Activated effector memory CD4-positive, alpha-beta T cell treated with anti-CD3 and anti-CD28 coated beads, Interleukin-2, amount 50 U/mL, for 16 hours (primary cell): ENCODE results near the gene CLDN18.

Experiments used
- DNase-seq: peaks from one replicate; pipeline ENCODE4 v3.0.0-alpha.2; 2020

Gene CLDN18

DNA sequence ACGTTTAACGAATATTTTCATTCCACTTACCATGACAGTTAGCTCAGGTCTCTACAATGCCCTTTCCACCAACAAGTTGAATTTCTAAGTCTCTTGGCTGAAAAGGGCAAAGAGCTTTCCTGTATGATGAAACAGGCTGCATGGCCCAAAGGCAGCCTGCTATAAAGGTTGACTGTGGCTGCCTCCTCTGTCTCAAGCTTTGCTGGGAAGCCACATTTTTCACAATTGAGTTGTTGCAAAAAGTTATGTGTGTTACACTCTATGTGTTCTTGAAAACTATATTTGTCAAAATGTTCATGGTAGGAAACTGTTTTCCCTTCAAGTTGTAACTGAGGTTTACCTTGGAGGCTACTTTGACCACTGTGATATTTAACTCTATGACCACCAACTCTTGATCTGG is 56.0 kb downstream of the CLDN18 start:
- no peak for DNase-seq

GRCh38 chr3:138066383-138066782 is 56.4 kb downstream of the CLDN18 start:
- no peak for DNase-seq

- DNase-seq, result no peak
Measured at GRCh38 chr3:138066972-138067371, 57.0 kb downstream of the CLDN18 start.

GRCh38 chr3:138068046-138068445 is 58.1 kb downstream of the CLDN18 start:
- DNase-seq, result no peak

- DNase-seq, result peak; percentile 89
Measured at GRCh38 chr3:138068579-138069174, 58.7 kb downstream of the CLDN18 start.

GRCh38 chr3:138070006-138070405 is 60.0 kb downstream of the CLDN18 start:
- no peak for DNase-seq

DNA sequence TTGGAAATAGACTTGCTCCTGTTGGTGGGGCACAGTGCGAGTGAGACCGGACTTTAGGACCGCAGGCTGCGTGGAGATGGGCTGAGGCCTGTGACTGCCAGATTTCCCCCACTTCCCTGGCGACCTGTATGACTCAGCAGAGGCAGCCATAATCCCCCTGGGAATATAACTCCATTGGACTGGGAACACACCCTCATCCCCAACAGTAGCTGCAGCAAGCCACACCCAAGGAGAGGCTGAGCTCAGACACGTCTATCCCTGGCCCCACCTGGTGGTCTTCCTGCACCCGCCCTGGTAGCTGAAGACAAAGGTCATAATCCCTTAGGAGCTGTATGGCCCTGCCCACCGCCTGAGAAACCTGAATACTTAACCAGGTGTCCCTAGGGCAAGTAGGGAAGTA is 62.8 kb downstream of the CLDN18 start:
- DNase-seq, result no peak

- no peak for DNase-seq
Measured at GRCh38 chr3:138078096-138078495, 68.1 kb downstream of the CLDN18 start.

DNA sequence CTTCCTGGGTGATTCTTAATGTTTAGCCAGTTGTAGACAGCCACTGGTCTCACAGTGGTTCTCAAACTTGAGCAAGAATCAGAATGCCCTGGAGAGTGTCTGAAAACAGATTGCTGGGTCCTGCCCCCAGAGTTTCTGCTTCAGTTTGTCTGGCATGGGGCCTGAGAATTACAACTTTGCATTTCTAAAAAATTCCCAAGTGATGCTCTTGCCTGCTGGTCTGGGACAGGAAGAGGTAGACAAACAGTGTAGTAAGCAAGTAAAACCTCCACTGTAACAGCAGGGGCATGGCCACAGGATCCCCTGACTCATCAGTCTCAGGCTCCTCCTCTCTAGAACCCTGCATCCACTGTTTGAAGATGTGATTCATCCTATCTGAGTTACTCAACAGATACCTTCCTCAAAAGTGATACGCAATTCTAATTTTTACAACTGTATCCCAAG is 69.0 kb downstream of the CLDN18 start:
- DNase-seq, result no peak

DNA sequence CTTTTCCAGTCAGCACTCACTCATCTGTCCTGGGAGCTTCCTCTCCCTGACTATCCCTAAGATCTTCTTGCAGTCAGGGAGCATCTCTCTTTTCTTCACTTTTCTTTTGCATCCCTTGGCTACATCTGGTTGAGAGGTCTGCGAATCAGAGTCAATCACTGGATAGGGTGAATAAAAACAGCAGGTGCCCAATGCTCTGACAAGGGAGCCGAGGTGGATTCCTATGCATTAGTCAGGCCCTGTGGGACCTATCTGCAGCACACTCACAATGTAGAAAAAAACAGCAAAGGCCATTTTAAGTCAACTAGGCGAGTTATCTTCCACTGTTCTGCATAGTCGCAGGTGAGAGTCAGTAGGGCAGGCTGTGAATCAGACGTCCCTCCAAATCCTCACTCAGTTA is 69.9 kb downstream of the CLDN18 start:
- no peak for DNase-seq

- DNase-seq, result no peak
Measured at GRCh38 chr3:138081371-138082084, 71.6 kb downstream of the CLDN18 start.

DNA sequence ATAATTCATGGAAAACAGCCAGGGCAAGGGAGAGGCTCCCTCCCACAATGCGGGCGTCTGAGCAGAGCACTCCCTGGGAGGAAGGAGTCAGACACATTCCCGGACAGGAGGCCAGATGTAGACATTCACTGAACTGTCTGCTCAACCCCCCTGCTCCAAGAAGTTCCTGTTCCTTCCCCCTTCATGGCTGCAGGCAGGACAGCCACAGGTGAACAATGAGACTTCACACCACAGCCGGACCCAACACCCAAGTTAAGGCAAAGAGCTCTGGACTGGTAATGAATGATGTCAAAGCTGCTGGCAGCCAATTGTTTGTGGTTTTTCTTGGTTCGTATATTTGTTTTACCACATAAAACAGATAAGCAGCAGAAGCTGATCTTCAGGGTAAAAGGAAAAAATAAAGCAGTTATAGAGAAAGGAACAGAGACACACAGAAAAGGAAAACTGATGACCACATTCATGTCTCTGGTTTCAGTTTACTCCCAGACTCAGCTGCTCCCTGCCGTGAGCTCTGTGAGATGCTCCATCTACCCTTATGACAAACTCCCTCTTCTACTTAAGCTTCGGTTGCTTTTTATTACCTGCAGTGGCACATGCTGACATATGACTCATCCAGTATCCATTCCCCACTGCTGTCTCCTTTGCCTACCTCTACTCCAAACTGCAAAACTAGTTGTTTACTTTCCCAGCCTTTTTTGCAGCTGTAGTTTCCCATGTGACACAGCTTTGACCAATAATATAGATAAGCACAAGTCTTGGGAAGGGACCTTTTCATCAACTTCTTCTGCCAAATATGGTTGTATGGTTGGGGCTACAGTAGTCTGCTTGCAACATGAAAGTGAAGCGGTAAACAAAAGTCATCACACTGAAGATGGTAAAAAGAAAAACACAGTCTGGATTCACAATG is 72.4 kb downstream of the CLDN18 start:
- no peak for DNase-seq

DNA sequence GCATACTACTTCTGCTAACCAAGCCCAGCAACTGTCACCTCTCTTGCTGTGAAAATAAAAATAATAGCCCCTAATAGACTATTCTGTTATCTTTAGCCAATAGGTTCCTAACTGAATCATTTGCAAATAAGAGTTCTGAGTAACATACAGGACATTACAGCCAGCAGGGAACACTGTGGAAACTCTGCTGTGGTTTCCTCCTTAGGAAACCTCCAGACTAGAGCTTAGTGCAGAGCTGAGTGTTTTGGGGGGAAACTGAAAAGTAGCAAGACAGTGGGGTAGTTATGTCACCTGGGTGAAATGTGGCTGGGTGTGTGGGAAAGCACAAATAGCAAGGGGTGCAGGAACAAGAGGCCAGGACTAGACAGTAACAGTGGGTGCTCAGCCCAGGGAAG is 73.0 kb downstream of the CLDN18 start:
- DNase-seq, result no peak
